Measurements from ENCODE around the gene NCOR2.

Gene NCOR2

DNA sequence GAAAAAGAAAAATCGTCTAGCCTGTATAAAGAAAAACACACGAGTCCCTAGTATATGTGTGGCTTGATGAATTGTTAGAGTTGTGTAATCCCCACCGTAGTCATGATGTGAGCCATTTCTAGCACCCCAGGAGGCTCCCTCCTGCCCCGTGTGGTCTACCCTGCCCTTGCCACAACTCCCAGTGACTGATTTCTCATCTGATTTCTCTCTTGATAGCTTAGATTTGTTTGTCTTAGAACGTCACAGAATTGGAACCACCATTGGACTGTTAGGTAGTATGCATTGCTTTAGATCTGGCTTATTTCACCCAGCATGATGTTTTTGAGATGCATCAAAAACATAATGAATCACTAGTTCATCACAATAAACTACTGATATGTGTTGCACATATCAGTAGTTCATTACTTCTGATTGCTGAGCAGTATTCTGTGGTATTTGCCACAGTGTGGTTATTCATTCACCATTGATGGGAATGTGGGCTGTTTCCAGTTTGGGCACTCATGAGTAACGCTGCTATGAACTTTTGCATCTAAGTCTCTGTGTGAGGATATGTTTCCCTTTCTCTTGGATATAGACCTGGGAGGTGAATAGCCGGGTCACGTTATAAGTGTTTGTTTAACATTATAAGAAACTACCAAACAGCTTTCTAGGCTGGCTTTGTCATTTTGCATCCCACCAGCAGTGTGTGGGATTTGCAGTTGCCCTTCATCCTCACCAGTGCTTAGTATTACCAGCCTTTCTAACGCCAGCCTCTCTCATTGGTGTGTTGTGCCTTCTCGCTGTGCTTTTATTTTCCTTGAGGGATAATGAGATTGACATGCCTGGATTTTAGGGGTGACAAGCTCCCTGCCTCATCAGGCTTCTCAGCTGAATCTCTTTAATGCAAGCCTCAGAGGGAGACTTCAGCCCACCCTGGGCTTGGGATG is 31.9 kb upstream of the NCOR2 start:
- no peaks in the 10 kb centered on the region for H3K9me3 ChIP-seq (ENCODE audit: control insufficient read depth, low read length)
- WGBS, 2 experiments = 95% methylated on average over 10 of the region's 10 CpGs
- H3K36me3 ChIP-seq (ENCODE audit: control insufficient read depth, insufficient read depth, low read length) = no peaks in the 10 kb centered on the region
- no peaks in the 10 kb centered on the region for H3K4me1 ChIP-seq (ENCODE audit: control insufficient read depth, insufficient read depth, low read length)
- H3K27ac ChIP-seq (ENCODE audit: insufficient read depth, low read depth, low read length, poor library complexity, severe bottlenecking) = no peak overlapping the region
- H3K27me3 ChIP-seq (ENCODE audit: control insufficient read depth, insufficient read depth, low read length, poor library complexity, severe bottlenecking) = no peaks in the 10 kb centered on the region
- no peak overlapping the region for H3K4me3 ChIP-seq (ENCODE audit: insufficient read depth, low read depth, low read length)

DNA sequence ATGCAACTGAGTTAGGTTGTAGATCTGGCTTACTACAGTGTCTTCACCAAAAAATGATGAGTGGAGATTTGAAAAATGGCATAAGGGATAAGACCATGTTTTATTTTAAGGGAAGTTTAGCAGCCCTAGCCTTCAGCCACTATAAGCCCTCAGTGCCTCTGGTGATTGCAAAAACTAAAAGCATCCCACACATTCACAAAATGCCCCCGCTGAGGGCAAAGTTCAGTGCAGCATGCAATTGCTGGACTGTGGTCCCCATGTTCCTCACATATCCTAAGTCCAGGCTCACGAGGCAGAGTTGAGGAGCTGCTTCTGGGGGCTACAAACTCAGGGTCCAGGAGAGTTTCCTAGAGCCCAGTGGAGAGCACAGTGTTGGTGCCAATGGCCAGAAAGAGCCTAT is 29.6 kb upstream of the NCOR2 start:
- Histone ChIP-seq H3K36me3 (ENCODE audit: control insufficient read depth, insufficient read depth, low read length) (no peaks in the 10 kb centered on the region), H3K4me1 (ENCODE audit: control insufficient read depth, insufficient read depth, low read length) (peaks cover 5% of the 10 kb centered on the region), H3K4me3 (ENCODE audit: insufficient read depth, low read depth, low read length) (no peak overlapping the region), H3K27me3 (ENCODE audit: control insufficient read depth, insufficient read depth, low read length, poor library complexity, severe bottlenecking) (no peaks in the 10 kb centered on the region), H3K27ac (ENCODE audit: insufficient read depth, low read depth, low read length, poor library complexity, severe bottlenecking) (no peak overlapping the region), H3K9me3 (ENCODE audit: control insufficient read depth, low read length) (no peaks in the 10 kb centered on the region)
- WGBS, 2 experiments = 92 to 93% methylated on average over 2 of the region's 2 CpGs

GRCh38 chr12:124595444-124595843 is 28.0 kb upstream of the NCOR2 start:
- WGBS, 2 experiments = 87 to 91% methylated on average over 4 of the region's 4 CpGs
- H3K4me1 ChIP-seq (ENCODE audit: control insufficient read depth, insufficient read depth, low read length) = peaks cover 5% of the 10 kb centered on the region
- no peaks in the 10 kb centered on the region for H3K9me3 ChIP-seq (ENCODE audit: control insufficient read depth, low read length)
- H3K27me3 ChIP-seq (ENCODE audit: control insufficient read depth, insufficient read depth, low read length, poor library complexity, severe bottlenecking) = no peaks in the 10 kb centered on the region
- no peaks in the 10 kb centered on the region for H3K36me3 ChIP-seq (ENCODE audit: control insufficient read depth, insufficient read depth, low read length)
- H3K4me3 ChIP-seq (ENCODE audit: insufficient read depth, low read depth, low read length) = no peak overlapping the region
- H3K27ac ChIP-seq (ENCODE audit: insufficient read depth, low read depth, low read length, poor library complexity, severe bottlenecking) = no peak overlapping the region

- Histone ChIP-seq H3K27ac (ENCODE audit: insufficient read depth, low read depth, low read length, poor library complexity, severe bottlenecking) (no peak overlapping the region), H3K4me3 (ENCODE audit: insufficient read depth, low read depth, low read length) (no peak overlapping the region), H3K4me1 (ENCODE audit: control insufficient read depth, insufficient read depth, low read length) (peaks cover 5% of the 10 kb centered on the region), H3K9me3 (ENCODE audit: control insufficient read depth, low read length) (no peaks in the 10 kb centered on the region), H3K36me3 (ENCODE audit: control insufficient read depth, insufficient read depth, low read length) (no peaks in the 10 kb centered on the region), H3K27me3 (ENCODE audit: control insufficient read depth, insufficient read depth, low read length, poor library complexity, severe bottlenecking) (no peaks in the 10 kb centered on the region)
- WGBS, 2 experiments = 96 to 97% methylated on average over 6 of the region's 6 CpGs
These were observed 27.4 kb upstream of the NCOR2 start for GRCh38 chr12:124594851-124595250.

- Histone ChIP-seq H3K9me3 (ENCODE audit: control insufficient read depth, low read length) (no peaks in the 10 kb centered on the region), H3K27me3 (ENCODE audit: control insufficient read depth, insufficient read depth, low read length, poor library complexity, severe bottlenecking) (no peaks in the 10 kb centered on the region), H3K36me3 (ENCODE audit: control insufficient read depth, insufficient read depth, low read length) (no peaks in the 10 kb centered on the region), H3K4me1 (ENCODE audit: control insufficient read depth, insufficient read depth, low read length) (peaks cover 5% of the 10 kb centered on the region), H3K4me3 (ENCODE audit: insufficient read depth, low read depth, low read length) (no peak overlapping the region), H3K27ac (ENCODE audit: insufficient read depth, low read depth, low read length, poor library complexity, severe bottlenecking) (no peak overlapping the region)
- WGBS, 2 experiments = 95% methylated on average over 5 of the region's 5 CpGs
These were observed 26.5 kb upstream of the NCOR2 start for GRCh38 chr12:124593851-124594401.

DNA sequence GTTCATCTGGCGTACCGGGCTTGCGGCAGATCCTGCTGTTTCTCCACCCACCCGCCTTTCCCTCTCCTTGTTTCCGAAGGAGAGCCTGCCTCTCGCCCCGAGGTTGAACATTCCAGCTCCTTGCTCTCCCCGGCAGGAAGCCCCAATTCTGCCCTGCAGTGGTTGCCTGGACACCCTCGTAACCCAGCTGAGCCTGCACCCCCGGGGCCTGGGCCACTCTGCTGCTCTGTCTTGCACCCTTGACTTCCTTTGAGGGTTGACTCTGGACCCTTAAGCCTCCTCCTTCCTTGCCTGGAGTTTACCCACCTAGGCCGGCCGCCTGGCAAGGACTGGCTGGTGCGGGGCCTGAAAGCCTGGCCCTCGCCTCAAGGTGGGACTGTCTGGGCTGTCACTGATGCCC is 25.8 kb upstream of the NCOR2 start:
- Histone ChIP-seq H3K4me1 (ENCODE audit: control insufficient read depth, insufficient read depth, low read length) (peaks cover 5% of the 10 kb centered on the region), H3K4me3 (ENCODE audit: insufficient read depth, low read depth, low read length) (no peak overlapping the region), H3K27me3 (ENCODE audit: control insufficient read depth, insufficient read depth, low read length, poor library complexity, severe bottlenecking) (no peaks in the 10 kb centered on the region), H3K36me3 (ENCODE audit: control insufficient read depth, insufficient read depth, low read length) (no peaks in the 10 kb centered on the region), H3K9me3 (ENCODE audit: control insufficient read depth, low read length) (no peaks in the 10 kb centered on the region), H3K27ac (ENCODE audit: insufficient read depth, low read depth, low read length, poor library complexity, severe bottlenecking) (no peak overlapping the region)
- WGBS, 2 experiments = 78 to 82% methylated on average over 14 of the region's 14 CpGs

GRCh38 chr12:124592481-124593160 is 25.2 kb upstream of the NCOR2 start:
- WGBS, 2 experiments = 81 to 82% methylated on average over 21 of the region's 21 CpGs
- H3K27ac ChIP-seq (ENCODE audit: insufficient read depth, low read depth, low read length, poor library complexity, severe bottlenecking) = no peak overlapping the region
- no peak overlapping the region for H3K4me3 ChIP-seq (ENCODE audit: insufficient read depth, low read depth, low read length)
- H3K9me3 ChIP-seq (ENCODE audit: control insufficient read depth, low read length) = no peaks in the 10 kb centered on the region
- no peaks in the 10 kb centered on the region for H3K27me3 ChIP-seq (ENCODE audit: control insufficient read depth, insufficient read depth, low read length, poor library complexity, severe bottlenecking)
- H3K36me3 ChIP-seq (ENCODE audit: control insufficient read depth, insufficient read depth, low read length) = no peaks in the 10 kb centered on the region
- peaks cover 5% of the 10 kb centered on the region for H3K4me1 ChIP-seq (ENCODE audit: control insufficient read depth, insufficient read depth, low read length)

DNA sequence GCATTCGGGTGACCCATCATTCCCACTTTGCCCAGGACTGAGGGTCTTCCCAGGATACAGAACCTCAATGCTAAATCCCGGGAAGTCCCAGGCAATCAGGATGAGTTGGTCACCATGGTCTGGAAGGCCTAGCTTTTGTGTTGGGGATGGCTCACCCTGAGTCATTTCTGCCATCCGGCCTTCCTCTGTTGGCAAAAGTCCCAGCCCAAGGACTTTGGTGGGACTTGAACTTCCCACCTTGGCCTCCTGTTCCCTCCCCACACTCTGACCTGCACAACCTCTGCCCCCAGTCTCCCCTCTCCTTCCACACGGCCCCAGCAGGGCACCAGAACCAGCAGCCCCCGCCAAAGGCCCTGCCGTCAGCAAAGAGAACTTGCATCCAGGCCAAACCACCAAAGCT is 24.6 kb upstream of the NCOR2 start:
- WGBS, 2 experiments = 85% methylated on average over 6 of the region's 6 CpGs
- Histone ChIP-seq H3K4me3 (ENCODE audit: insufficient read depth, low read depth, low read length) (no peak overlapping the region), H3K36me3 (ENCODE audit: control insufficient read depth, insufficient read depth, low read length) (no peaks in the 10 kb centered on the region), H3K9me3 (ENCODE audit: control insufficient read depth, low read length) (no peaks in the 10 kb centered on the region), H3K27me3 (ENCODE audit: control insufficient read depth, insufficient read depth, low read length, poor library complexity, severe bottlenecking) (no peaks in the 10 kb centered on the region), H3K4me1 (ENCODE audit: control insufficient read depth, insufficient read depth, low read length) (peaks cover 5% of the 10 kb centered on the region), H3K27ac (ENCODE audit: insufficient read depth, low read depth, low read length, poor library complexity, severe bottlenecking) (no peak overlapping the region)

DNA sequence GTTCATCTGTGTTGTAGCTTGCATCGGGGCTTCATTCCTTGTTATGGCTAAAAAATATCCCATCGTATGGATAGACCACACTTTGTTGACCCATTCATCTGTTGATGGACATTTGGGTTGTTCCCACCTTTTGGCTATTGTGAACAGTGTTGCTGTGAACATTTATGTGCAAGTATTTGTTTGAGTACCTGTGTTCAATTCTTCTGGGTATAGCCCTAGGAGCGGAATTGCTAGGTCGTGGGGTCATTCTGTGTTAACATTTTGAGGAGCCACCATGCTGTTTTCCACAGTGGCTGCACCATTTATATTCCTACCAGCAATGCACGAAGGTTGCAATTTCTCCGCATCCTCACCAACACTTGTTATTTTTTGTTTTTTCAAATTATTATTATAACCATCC is 23.0 kb upstream of the NCOR2 start:
- no peaks in the 10 kb centered on the region for H3K9me3 ChIP-seq (ENCODE audit: control insufficient read depth, low read length)
- H3K27me3 ChIP-seq (ENCODE audit: control insufficient read depth, insufficient read depth, low read length, poor library complexity, severe bottlenecking) = no peaks in the 10 kb centered on the region
- H3K4me3 ChIP-seq (ENCODE audit: insufficient read depth, low read depth, low read length) = no peak overlapping the region
- no peak overlapping the region for H3K27ac ChIP-seq (ENCODE audit: insufficient read depth, low read depth, low read length, poor library complexity, severe bottlenecking)
- WGBS, 2 experiments = 98 to 99% methylated on average over 5 to 6 of the region's 6 CpGs
- H3K36me3 ChIP-seq (ENCODE audit: control insufficient read depth, insufficient read depth, low read length) = no peaks in the 10 kb centered on the region
- peaks cover 5% of the 10 kb centered on the region for H3K4me1 ChIP-seq (ENCODE audit: control insufficient read depth, insufficient read depth, low read length)

- 84 to 85% methylated on average over 9 of the region's 9 CpGs for WGBS, 2 experiments
- Histone ChIP-seq H3K36me3 (ENCODE audit: control insufficient read depth, insufficient read depth, low read length) (no peaks in the 10 kb centered on the region), H3K27ac (ENCODE audit: insufficient read depth, low read depth, low read length, poor library complexity, severe bottlenecking) (no peak overlapping the region), H3K4me1 (ENCODE audit: control insufficient read depth, insufficient read depth, low read length) (peaks cover 5% of the 10 kb centered on the region), H3K27me3 (ENCODE audit: control insufficient read depth, insufficient read depth, low read length, poor library complexity, severe bottlenecking) (no peaks in the 10 kb centered on the region), H3K9me3 (ENCODE audit: control insufficient read depth, low read length) (peaks cover 1% of the 10 kb centered on the region), H3K4me3 (ENCODE audit: insufficient read depth, low read depth, low read length) (no peak overlapping the region)
These were observed 21.4 kb upstream of the NCOR2 start for GRCh38 chr12:124588751-124589267.

Data from ectodermal cell (in vitro differentiated cells).